Renal cortex interstitium (tissue), 11 donors: ENCODE measurements around the gene SCP2. TPM values are rescaled to one million over a fixed set of nuclear protein-coding genes. Genes with fewer than 3 reads are reported as not detected.

ENCODE experiments used
- DNase-seq, 11 donors: peaks; one replicate each; pipeline ENCODE4 v3.0.0-alpha.2; 2013; ENCODE audit warnings: low read depth in 9 of 11, low spot score in 4 of 11; ENCODE audit errors: extremely low read depth in 1 of 11
- polyA plus RNA-seq, 3 donors: library from polyadenylated mRNA; unstranded; fragments of 120-200 nt; gene quantifications; one replicate each; pipeline ENCODE4 v1.2.1, GENCODE V29; 2013; ENCODE audit not compliant: insufficient read length in 3 of 3

The SCP2 gene
- polyA plus RNA-seq, 3 donors = 176 to 233 (median 193) TPM

DNA sequence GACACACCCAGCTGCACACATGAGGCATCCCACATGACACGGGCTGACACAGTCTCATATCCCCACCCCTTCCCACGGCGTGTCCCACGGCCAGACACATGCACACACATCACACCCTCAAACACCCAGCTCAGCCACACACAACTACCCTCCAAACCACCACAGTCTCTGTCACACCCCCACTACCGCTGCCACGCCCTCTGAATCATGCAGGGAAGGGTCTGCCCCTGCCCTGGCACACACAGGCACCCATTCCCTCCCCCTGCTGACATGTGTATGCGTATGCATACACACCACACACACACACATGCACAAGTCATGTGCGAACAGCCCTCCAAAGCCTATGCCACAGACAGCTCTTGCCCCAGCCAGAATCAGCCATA is 157.5 kb downstream of the SCP2 start:
- DNase-seq = no peak

DNA sequence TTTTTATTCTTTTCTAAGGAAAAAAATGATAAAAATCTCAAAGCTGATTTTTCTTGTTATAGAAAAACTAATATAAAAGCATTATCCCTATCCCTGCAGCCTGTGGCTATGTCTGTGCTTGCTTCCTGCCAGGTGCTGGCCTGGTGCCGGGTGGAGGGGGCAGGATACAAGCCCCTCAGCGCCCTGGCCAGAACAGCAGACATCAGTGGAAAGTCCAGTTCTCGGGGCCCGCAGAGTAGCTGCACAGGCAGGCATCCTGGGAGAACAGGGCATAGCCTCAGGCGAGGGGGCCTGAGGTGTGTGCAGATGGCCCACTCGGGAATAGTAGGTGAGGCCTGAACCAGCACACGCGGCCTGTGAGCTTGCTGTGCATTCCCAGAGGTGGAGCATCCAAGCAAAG is 158.3 kb downstream of the SCP2 start:
- no peak for DNase-seq

DNA sequence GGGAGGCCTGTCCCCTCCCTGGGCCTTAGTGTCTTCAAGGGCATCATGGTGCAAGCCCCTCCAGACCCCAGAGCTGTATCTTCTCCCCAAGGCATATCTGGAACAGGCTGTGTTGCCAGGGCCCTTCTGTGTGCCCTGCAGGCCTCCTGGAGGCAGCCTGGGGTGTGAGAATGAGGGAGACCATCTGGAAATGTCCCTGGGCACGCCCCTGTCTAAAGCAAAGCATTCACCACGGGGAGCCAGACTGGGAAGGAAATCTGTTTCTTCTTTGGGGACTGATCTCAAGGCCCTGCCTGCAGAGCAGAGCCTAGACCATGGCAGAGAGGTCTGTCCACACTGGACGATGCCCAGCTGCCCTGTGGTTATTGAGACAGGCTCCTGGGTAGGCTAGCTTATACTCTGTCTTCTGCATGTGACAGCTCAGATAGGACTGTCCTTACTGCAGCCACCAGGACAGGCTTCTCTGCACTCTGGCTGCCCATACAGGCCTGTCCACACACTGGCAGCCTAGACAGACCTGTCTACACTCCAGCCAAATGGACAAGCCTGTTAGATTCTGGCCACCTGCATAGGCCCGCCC is 159.5 kb downstream of the SCP2 start:
- no peak for DNase-seq

DNA sequence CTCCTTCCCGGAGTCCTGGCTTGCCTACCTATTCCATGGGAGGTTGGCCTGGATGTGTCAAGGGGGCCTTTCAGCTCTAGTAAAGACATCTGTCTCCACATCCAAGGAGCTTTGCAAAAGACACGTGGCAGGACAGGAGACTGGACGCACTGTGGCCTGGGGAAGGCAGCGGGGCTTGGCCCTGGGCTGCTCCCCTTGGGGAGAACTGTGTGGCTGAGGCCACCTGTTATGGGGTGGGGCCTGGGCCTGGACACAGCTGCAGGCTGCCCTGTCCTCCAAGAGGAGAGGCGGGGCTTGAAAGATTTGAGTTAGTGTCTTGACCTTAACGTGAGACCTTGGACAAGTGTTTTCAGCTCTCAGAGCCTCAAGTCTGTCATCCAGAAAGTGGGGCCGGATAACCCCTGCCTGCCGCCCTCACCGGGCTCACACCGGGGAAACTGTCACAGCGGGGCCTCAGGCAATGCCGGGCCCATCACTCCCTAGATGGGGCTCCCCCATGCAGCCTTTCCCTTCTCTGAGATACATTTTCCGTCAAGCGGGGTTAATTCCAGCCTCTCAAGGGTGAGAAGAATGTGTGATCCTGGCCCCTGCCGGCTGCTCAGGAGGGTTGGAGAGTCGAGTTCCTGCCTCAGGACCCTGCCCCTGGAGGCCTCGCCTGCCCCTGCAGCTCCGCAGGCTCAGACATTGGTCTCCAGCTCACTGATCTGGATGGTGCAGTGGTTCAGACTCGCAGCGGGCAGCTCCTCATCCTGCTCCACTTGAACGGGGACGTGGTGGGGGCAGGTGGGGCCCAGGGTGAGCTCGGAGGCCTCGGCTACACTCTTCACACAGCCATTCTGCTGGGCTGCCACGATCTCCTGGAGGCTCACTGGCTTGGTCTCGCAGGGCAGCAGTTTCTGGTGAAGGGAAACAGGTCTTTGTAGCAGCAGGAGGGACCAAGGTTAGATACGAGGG is 160.5 kb downstream of the SCP2 start:
- no peak for DNase-seq

DNA sequence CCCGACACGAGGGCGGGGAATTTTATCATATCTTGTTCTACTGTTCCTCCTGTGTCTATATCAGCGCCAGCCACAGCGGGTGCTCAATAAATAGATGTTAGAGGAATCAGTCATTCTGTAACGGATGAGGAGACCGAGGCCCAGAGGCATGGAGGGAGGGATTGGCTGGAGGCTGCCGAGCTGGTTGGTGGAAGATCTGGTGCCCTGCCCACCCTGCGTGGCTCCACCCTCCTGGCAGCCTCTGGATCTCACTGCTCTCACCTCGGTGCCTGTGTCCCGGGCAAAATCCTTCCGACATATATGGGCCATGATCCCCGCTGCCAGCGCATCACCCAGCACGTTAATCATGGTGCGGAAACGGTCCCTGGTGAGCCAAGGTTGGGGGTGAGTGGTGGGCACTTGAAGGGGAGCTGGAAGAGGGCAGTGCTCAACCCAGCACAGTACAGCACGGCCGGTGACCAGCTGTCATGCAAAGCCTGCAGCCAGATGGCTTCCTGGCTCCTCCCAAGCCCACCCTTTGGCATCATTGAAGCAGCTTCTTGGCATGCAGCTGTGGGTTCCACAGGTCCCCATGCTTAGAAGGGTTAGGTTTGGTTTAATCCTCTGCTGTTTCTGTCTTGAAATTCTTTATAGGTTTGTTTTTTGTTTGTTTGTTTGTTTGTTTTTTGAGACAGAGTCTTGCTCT is 161.7 kb downstream of the SCP2 start:
- DNase-seq = no peak

DNA sequence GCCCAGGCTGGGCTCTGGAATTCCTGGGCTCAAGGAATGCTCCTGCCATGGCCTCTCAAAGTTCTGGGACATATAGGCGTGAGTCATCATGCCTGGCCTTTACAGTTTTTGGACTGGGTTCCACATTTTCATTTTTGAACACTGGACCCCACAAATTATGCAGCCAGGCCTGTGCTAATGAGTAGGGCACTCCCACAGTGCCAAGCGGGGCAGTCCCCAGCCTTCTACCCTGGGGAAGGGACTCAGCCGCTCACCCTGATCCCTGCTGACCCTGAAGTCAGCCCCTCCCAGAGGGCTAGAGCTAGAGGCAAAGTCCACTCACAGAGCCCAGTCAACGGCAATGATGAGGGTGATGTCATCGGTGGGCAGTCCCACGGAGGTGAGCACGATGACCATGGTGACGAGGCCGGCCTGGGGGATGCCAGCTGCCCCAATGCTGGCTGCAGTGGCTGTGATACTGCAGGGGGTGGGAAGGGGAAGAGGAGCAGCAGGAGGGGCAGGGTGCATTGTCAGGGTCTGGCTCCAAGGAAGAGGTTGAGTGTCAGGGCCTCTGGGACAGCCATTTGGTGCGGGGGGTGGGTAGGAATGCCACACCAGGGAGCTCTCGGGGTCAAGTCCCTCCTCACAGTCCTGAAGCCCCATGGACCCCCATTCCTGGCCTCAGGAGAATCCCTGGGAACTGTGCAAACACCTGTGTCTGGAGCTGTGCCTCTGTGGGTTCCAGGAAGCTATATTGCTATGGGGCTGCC is 162.6 kb downstream of the SCP2 start:
- DNase-seq = peak in 1 of 11 donors; percentile 29

DNA sequence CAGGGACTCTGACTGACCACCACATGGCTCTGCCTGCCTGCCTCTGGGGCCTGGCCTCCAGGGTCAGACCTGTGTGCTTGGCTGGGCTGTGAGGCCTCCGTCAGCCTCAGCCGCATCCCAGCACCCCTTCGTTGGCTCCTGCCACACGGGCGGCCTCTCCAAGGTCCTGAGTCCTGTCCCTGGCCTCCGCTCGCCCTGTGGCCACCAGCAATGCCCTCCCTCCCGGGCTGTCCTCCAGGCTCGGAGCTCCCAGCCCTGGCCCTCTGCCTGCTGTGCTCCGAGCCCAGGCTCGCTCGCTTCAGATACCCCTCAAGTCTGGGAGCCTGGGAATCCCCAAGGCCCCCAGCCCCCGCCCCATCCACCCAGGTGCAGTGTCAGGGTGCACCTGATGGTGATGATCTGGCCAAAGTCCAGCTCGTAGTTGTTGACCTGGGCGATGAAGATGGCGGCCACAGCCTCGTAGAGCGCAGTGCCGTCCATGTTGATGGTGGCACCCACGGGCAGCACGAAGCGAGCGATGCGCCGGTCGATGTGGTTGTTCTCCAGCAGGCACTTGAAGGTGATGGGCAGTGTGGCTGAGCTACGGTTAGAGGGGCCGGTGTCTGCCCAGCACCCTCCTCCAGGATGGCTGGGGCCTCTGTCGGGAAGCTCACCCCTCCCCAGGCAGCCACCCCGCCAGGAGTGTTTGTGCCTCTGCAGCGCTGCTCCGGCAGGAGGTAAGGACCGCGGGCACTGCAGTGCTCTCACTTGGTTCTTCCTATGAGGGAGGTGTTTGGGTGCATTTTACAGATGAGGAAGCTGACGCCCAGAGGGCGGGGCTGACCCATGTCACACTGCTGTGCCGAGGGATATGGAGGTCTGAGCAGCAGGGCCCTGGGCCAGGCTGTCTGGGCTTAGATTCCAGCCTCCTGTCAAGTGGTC is 163.4 kb downstream of the SCP2 start:
- DNase-seq = no peak

DNA sequence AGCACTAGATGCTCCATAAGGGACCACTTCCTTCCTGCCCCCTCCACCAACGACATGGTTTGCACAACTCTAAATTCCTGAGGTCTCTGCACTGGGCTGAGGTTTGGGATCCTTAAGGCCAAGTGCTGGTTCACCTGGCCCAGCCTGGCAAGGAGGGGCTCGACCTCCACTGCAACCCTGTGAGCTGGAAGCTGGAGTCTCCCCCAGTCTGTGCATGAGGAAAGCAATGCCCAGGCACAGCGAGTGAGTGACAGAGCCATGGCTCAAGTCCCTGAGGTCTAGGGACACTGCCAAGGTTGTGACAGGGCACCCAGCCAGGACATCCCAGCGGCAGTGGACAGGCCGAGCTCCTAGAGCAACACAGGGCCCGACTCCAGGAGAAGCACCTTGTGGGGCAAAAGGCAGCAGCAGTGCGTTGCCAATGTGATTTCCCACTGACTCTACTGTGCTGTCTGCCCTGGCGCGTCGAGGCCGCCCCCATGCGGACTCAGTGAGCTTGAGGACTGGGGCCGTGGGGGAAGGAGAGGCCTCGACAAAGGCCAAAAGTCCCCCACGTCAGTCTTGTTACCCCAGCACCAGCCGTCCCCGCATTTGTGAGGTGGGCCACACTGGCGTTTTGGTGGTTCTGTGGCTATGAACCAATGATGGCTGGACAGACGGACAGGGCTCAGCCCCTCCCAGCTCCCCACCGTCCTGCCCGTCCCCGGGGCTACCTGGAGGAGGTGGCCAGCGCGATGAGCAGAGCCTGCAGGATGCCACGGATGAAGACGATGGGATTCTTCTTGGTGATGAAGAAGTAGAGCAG is 165.0 kb downstream of the SCP2 start:
- no peak for DNase-seq

DNA sequence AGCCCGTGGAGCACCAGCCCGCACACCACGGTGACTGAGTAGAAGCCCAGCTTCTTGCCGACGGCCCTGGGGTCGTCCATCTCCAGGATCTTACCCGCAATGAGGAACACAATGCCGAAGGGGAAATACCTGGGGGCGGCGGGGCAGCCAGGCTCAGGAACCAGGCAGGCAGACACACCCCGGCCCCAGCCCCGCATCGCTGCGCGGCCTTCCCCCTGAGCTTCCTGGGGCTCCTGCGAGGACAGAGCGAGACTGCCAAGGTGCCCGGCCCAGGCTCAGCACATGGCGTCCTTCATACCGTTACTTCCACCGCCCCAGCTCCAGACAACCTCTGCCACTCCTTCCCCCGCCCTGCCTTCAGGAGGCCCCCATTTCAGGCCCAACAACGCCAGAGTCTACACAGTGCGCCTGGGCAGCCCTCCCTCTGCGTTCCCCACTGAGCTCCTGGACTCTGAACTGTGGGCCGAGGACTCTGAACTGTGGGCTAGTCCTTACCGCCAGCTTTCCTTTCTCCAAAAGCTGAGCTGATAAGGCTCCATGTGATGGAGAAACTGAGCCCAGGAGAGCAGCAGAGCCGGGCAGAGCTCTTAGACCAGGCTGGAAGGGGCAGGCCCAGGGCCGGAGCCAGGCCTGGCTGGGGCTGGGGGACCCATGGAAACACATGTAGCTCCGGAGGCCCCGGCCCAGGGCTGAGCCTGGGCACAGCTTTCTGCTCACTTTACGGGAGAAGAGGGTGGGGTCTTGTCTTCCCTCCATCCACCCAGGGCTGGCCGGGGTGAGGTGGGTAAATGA is 165.8 kb downstream of the SCP2 start:
- DNase-seq = no peak

DNA sequence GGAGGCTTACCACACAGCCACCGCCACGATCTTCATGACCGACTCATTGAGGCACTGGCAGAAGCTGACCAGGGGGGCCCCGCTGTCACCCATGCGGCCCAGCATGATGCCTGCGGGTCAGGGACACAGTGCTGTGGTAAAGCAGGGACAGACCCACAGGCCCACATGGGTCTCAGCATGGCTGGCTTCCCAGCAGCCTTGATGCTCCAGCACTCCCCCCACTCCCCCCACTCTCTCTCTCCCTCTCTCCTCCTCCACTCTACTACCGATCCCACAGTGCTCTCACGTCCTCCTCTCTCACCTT is 166.3 kb downstream of the SCP2 start:
- no peak for DNase-seq

DNA sequence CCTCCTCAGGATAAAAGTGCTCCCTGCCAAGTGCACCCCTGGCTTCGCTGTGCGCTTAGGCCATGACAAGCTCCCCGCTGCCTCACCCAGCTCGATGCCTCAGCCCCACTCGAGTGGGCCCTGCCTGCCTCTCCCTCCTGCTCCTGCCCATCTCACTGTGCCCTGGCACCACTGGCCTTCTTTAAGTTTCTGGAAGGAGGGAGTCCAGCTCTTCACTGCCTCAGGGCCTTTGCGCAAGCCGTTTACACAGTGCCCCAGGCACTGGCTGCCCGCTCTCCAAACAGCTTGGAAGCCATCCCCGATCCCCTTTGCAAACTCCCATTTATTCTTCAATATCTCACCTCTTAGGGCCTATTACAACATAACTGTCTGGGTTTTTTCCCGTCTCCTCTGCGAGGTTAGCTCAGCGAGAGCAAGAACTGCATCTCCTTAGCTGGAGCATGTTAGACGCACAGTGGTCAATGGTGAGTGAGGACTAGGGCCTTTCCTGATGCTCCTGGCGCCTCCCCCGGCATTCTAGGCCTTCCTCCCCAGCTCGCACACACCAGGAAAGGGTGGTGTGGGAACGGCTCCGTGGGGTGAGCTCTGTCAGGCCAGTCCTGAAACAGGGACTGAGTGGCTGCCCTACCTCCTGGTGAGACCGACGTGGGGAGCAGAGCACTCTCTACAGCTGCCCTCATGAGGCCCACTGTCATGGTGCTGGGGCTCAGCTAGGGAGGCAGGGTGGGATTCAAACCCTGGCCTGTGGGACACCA is 166.9 kb downstream of the SCP2 start:
- no peak for DNase-seq

DNA sequence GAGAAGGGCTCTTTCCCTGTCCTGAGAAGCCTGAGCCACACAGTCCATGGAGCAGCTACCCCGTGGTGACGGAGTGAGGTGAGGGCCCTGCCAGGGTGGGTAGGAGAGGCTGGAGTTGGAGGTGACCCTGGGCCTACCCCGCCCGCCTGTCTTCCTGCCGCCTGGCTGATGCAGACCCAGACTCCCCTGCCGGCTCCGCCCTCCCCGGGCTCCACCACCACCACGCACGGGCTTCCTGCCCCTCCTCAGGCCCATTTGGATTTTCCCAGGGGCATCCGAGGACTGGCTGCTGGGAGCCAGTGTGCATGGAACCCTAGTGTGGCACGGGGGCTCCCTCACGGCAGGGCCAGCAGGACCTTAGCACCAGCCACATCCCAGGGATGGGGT is 167.4 kb downstream of the SCP2 start:
- no peak for DNase-seq

Other genes with a start within 250 kb of the SCP2 start
- gene COA7, start 228.9 kb upstream of the SCP2 start, polyA plus RNA-seq = 10 to 100 TPM; 14.5 to 19.5 (median 15.9) TPM
- 10 to 100 TPM; 24.9 to 28.2 (median 25.5) TPM for gene ZYG11B, start 200.8 kb upstream of the SCP2 start, polyA plus RNA-seq
- gene ZYG11A, start 84.5 kb upstream of the SCP2 start, polyA plus RNA-seq = under 1 TPM; 0.11 to 0.17 (median 0.14) TPM
- 100 to 1,000 TPM; 121 to 283 (median 136) TPM for gene ECHDC2, start 5.5 kb upstream of the SCP2 start, polyA plus RNA-seq
- gene PODN, start 134.9 kb downstream of the SCP2 start, polyA plus RNA-seq = 1 to 10 TPM; 1.1 to 2.6 (median 2.6) TPM
- gene SLC1A7, start 215.4 kb downstream of the SCP2 start, polyA plus RNA-seq = under 1 TPM in 2 of 3 donors, not detected in 1; 0.10 to 0.27 TPM